SU-DHL-6 (cell line): ENCODE measurements around the gene ERP29.

Experiments used
- H2AFZ ChIP-seq: fragments of 200-600 bp; sonication (generic); 2 replicates; pipeline ENCODE4 v1.6.1; 2014; ENCODE audit warnings: low read depth, mild to moderate bottlenecking, moderate library complexity, mixed read lengths, antibody characterized with exemption, low read length; ENCODE audit not compliant: severe bottlenecking
- H3F3A ChIP-seq: fragments of 200-600 bp; shearing (Covaris generic); 2 replicates; pipeline ENCODE4 v1.6.0; 2016; ENCODE audit warnings: antibody characterized with exemption, mild to moderate bottlenecking; ENCODE audit not compliant: insufficient read depth
- H3K27ac ChIP-seq: fragments of 200-600 bp; sonication (generic); 2 replicates; pipeline ENCODE4 v1.5.1; 2016; ENCODE audit warnings: low read depth, mild to moderate bottlenecking, low read length, moderate library complexity, mixed read lengths
- H3K27me3 ChIP-seq: fragments of 200-600 bp; sonication (generic), shearing (Covaris generic); 2 replicates; pipeline ENCODE4 v1.6.0; 2014; ENCODE audit warnings: mild to moderate bottlenecking, low read length
- H3K36me3 ChIP-seq: fragments of 200-600 bp; sonication (generic); 2 replicates; pipeline ENCODE4 v1.6.1; 2014; ENCODE audit warnings: mild to moderate bottlenecking, low read length, mixed read lengths
- H3K4me2 ChIP-seq: fragments of 300-600, 200-600 bp; shearing (Covaris generic), sonication (generic); 2 replicates; pipeline ENCODE4 v1.6.0; 2014; ENCODE audit warnings: low read length, low read depth, mild to moderate bottlenecking; ENCODE audit not compliant: poor library complexity, severe bottlenecking
- H3K4me3 ChIP-seq: fragments of 200-600 bp; sonication (generic); 2 replicates; pipeline ENCODE4 v1.5.1; 2014; ENCODE audit warnings: antibody characterized with exemption, low read length, mild to moderate bottlenecking, mixed read lengths; ENCODE audit not compliant: insufficient read depth, poor library complexity, severe bottlenecking
- H3K79me2 ChIP-seq: fragments of 200-600 bp; sonication (generic); 2 replicates; pipeline ENCODE4 v1.6.1; 2014; ENCODE audit warnings: mild to moderate bottlenecking, low read length, moderate library complexity; ENCODE audit not compliant: insufficient read depth
- H3K9ac ChIP-seq: fragments of 200-600 bp; sonication (generic); 2 replicates; pipeline ENCODE4 v1.7.0; 2014; ENCODE audit warnings: mild to moderate bottlenecking, low read length
- H3K9me2 ChIP-seq: fragments of 200-600 bp; sonication (generic); replicated peaks from 2 replicates; pipeline ENCODE4 v1.6.1; 2014; ENCODE audit warnings: low read length; ENCODE audit not compliant: insufficient read depth
- H3K9me3 ChIP-seq: fragments of 200-600 bp; sonication (generic); 2 replicates; pipeline ENCODE4 v1.6.1; 2014; ENCODE audit warnings: low read length, mixed read lengths; ENCODE audit not compliant: insufficient read depth
- H4K20me1 ChIP-seq: fragments of 200-600 bp; sonication (generic); 2 replicates; pipeline ENCODE4 v1.6.1; 2014; ENCODE audit warnings: low read depth, mild to moderate bottlenecking, antibody characterized with exemption, low read length, moderate library complexity, mixed read lengths
- CTCF ChIP-seq: fragments of 200-600 bp; sonication (generic); IDR thresholded peaks from one replicate; pipeline ENCODE4 v1.5.1; 2017; ENCODE audit warnings: antibody characterized with exemption, mild to moderate bottlenecking, low read length, moderate library complexity; ENCODE audit not compliant: insufficient read depth, poor library complexity, severe bottlenecking
- EZH2phosphoT487 ChIP-seq: fragments of 200-600 bp; sonication (generic), shearing (Covaris generic); conservative IDR thresholded peaks from 2 replicates; pipeline ENCODE4 v1.6.1; 2018; ENCODE audit warnings: mild to moderate bottlenecking, antibody characterized with exemption, low read length, moderate library complexity, mixed read lengths

Gene ERP29

GRCh38 chr12:112020947-112021457 is 7.8 kb downstream of the ERP29 start:
- H3K9me2 ChIP-seq: no peaks in the 10 kb centered on the region
- TF ChIP-seq EZH2phosphoT487: no peak
- no peak for TF ChIP-seq CTCF
- no peak overlapping the region for H3K27ac ChIP-seq
- peaks cover 12% of the 10 kb centered on the region; the same call in 1 of the 2 replicates for H4K20me1 ChIP-seq
- H3K4me3 ChIP-seq: no peak overlapping the region
- no peaks in the 10 kb centered on the region for H3K27me3 ChIP-seq
- no peak overlapping the region for H3K9ac ChIP-seq
- peaks cover 30% of the 10 kb centered on the region for H3F3A ChIP-seq
- H3K9me3 ChIP-seq: no peaks in the 10 kb centered on the region
- peaks cover 16% of the 10 kb centered on the region for H3K36me3 ChIP-seq
- H3K79me2 ChIP-seq: peaks cover 64% of the 10 kb centered on the region
- no peak overlapping the region for H2AFZ ChIP-seq
- H3K4me2 ChIP-seq: no peak overlapping the region

GRCh38 chr12:112022241-112023016 is 9.2 kb downstream of the ERP29 start:
- TF ChIP-seq CTCF (no peak), EZH2phosphoT487 (no peak)
- Histone ChIP-seq H2AFZ (no peak overlapping the region), H3K36me3 (peaks cover 19% of the 10 kb centered on the region), H4K20me1 (peaks cover 10% of the 10 kb centered on the region; the same call in 1 of the 2 replicates), H3K4me2 (no peak overlapping the region), H3F3A (peaks cover 36% of the 10 kb centered on the region), H3K9me3 (no peaks in the 10 kb centered on the region), H3K4me3 (no peak overlapping the region), H3K27me3 (no peaks in the 10 kb centered on the region), H3K9ac (no peak overlapping the region), H3K27ac (no peak overlapping the region), H3K79me2 (peaks cover 50% of the 10 kb centered on the region), H3K9me2 (no peaks in the 10 kb centered on the region)

- no peaks in the 10 kb centered on the region for H3K27me3 ChIP-seq
- no peak overlapping the region for H2AFZ ChIP-seq
- peaks cover 7% of the 10 kb centered on the region; the same call in 1 of the 2 replicates for H4K20me1 ChIP-seq
- H3K27ac ChIP-seq: no peak overlapping the region
- TF ChIP-seq CTCF (no peak), EZH2phosphoT487 (no peak)
- H3F3A ChIP-seq: peaks cover 40% of the 10 kb centered on the region
- H3K9me3 ChIP-seq: no peaks in the 10 kb centered on the region
- peaks cover 29% of the 10 kb centered on the region for H3K36me3 ChIP-seq
- no peak overlapping the region for H3K9ac ChIP-seq
- H3K9me2 ChIP-seq: no peaks in the 10 kb centered on the region
- H3K79me2 ChIP-seq: peaks cover 35% of the 10 kb centered on the region
- no peak overlapping the region for H3K4me2 ChIP-seq
- no peak overlapping the region for H3K4me3 ChIP-seq
Measured at GRCh38 chr12:112023759-112024396, 10.7 kb downstream of the ERP29 start.
